A204.1 (cell line): ENCODE data around the gene GLIS1.

Experiments
- FAIRE-seq: peaks from 2 replicates; lab custom pipeline; 2012; peaks lifted over from hg19 to GRCh38; lab: Jason Lieb, UNC

Gene GLIS1

DNA sequence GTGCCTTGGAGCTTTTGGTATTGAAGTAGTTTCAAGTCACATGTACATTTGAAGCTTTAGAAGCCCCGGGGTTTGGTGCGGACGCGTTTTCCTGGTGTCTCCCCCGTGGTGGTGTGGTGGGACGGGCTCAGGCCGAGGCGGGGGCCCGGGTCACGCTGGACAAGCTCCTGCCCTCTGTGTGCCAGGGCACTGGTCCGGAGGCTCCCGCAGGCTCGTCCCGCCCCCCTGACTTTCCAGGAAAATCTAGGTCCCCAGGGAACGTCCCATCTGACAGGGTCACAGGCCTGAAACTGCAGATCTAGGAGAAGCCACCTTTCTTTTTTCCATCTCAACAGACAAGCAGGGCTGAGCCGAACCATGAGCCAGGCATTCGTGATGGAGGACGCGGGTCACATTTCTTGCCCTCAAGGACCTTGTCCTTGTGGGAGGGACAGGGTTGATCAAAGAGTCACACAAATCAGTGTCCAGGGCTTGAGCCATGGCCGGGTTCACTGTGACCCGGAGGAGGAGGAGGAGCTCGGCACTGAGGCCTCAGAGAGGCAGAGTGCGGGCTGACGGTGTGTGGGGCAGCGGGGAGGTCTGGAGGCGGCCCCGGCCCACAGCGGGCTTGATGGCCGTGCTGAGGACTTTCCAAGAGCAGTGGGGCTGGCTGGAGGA, 278.2 kb downstream of the GLIS1 start:
- FAIRE-seq: no peak

DNA sequence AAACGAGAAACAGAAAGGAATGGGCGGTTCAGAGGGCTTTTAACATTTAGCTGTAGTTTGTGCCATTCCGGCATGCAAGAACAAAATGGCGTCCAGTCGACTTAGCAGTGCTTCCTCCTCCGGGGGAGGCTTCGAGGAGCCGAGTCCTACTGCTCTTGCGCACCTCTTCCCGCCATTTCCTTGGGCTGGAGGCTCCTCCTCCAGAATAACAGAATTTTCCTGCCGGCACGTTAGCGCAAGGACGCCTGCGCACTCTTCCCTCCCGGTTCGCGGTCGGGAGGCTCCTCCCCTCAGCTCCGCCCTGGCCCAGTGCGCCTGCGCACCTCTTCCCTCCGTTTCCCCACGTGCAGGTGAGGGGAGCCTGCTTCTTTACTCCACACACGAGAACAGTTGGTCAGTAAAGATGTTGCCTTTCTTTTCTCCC, 278.7 kb downstream of the GLIS1 start:
- FAIRE-seq: no peak

DNA sequence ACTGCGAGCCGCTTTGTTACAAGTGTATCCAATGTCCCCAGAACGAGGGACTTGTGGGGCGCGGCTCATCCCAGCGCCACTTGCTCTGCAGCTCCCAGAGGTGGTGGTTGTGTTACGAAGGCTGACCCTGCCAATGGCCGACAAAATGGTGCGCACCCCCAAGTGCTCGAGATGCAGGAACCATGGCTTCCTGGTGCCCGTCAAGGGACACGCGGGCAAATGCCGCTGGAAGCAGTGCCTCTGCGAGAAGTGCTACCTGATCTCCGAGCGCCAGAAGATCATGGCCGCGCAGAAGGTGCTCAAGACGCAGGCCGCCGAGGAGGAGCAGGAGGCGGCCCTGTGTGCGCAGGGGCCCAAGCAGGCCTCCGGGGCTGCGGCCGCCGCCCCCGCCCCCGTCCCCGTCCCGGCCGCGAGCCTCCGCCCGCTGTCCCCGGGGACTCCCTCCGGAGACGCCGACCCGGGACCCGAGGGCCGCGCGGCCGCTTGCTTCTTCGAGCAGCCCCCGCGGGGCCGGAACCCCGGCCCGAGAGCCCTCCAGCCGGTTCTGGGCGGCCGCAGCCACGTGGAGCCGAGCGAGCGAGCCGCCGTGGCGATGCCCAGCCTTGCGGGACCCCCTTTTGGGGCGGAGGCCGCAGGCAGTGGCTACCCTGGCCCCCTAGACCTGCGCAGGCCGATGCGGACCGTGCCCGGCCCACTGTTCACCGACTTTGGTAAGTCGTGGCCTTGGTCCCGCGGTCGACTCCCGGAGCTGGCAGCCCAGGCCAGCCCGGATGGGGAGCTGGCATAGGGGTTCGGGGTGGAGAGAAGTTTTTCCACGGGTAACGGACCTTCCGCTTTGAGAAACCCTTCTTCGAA, 279.4 kb downstream of the GLIS1 start, which contains the start of gene DMRTB1:
TSS of gene DMRTB1 (plus strand) at position 79 of the 855 bp plus-strand sequence. CDS start at position 134, 55 bp downstream.
- no peak for FAIRE-seq

DNA sequence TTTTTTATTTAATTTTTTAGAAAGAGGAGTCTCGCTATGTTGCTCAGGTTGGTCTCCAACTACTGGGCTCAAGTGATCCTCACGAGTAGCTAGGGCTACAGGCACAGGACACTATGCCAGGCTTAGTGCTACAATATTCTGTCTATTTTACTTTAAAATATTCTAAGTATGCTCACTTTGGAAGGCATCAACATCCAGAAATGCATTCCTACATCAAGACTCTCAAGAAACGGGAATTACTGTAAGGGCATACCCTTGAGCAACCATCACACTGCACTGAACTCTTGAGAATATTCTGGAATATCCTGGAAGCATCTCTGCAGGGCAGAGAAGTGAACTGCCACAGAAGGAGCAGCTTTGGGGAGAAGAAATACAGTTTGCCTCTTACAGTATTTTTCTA, 280.3 kb downstream of the GLIS1 start:
- no peak for FAIRE-seq
